HG02610 (cell line): ENCODE data around the gene ANO7.

Source experiments
- ATAC-seq: cut with Tn5 transposase; IDR thresholded peaks from one replicate; pipeline ENCODE4 v1.9.1; 2021; ENCODE audit warnings: mild to moderate bottlenecking, moderate library complexity; ENCODE audit not compliant: unreplicated experiment

The ANO7 gene

GRCh38 chr2:241205086-241205485 lies 16.6 kb downstream of the ANO7 start:
- no peak for ATAC-seq

GRCh38 chr2:241207151-241207550 lies 18.7 kb downstream of the ANO7 start:
- no peak for ATAC-seq

GRCh38 chr2:241207641-241208040 lies 19.2 kb downstream of the ANO7 start:
- ATAC-seq: no peak

- no peak for ATAC-seq
These were observed 19.6 kb downstream of the ANO7 start for GRCh38 chr2:241208058-241208457.

GRCh38 chr2:241209271-241209670 lies 20.8 kb downstream of the ANO7 start:
- ATAC-seq: no peak

GRCh38 chr2:241211276-241211675 lies 22.8 kb downstream of the ANO7 start:
- ATAC-seq: no peak

- no peak for ATAC-seq
These were observed 24.6 kb downstream of the ANO7 start for GRCh38 chr2:241213041-241213440.

- ATAC-seq: no peak
These were observed 25.1 kb downstream of the ANO7 start for GRCh38 chr2:241213567-241213966.

- no peak for ATAC-seq
These were observed 25.7 kb downstream of the ANO7 start for GRCh38 chr2:241214209-241214608.

GRCh38 chr2:241214766-241215165 lies 26.3 kb downstream of the ANO7 start:
- ATAC-seq: no peak

- no peak for ATAC-seq
These were observed 26.9 kb downstream of the ANO7 start for GRCh38 chr2:241215421-241215820.

- ATAC-seq: no peak
These were observed 27.8 kb downstream of the ANO7 start for GRCh38 chr2:241216211-241216761.

- ATAC-seq: no peak
These were observed 29.0 kb downstream of the ANO7 start for GRCh38 chr2:241217320-241218031.

- no peak for ATAC-seq
These were observed 29.9 kb downstream of the ANO7 start for GRCh38 chr2:241218131-241219029.

- no peak for ATAC-seq
These were observed 30.5 kb downstream of the ANO7 start for GRCh38 chr2:241219030-241219382.

- no peak for ATAC-seq
These were observed 31.4 kb downstream of the ANO7 start for GRCh38 chr2:241219856-241220356.

GRCh38 chr2:241223211-241224017 lies 34.9 kb downstream of the ANO7 start:
- no peak for ATAC-seq

GRCh38 chr2:241224018-241224850 lies 35.8 kb downstream of the ANO7 start:
- no peak for ATAC-seq

GRCh38 chr2:241224851-241225438 lies 36.5 kb downstream of the ANO7 start:
- ATAC-seq: no peak

- ATAC-seq: no peak
These were observed 37.1 kb downstream of the ANO7 start for GRCh38 chr2:241225545-241225944.
